ENCODE results near the gene FBLN1.

- TF ChIP-seq SALL2 (CRISPR knock-in tag; IDR thresholded peaks at IDR 0.05): no peak
- TF ChIP-seq ZNF274 (CRISPR knock-in tag; IDR thresholded peaks at IDR 0.05): no peak
Observed at GRCh38 chr22:45584121-45584570, 81.5 kb downstream of the FBLN1 start.

Measured in HepG2 (cell line).